ENCODE data around the gene TAP2.

- TF ChIP-seq POLR2AphosphoS5 (IDR thresholded peaks at IDR 0.05) (no peak), POLR2A (IDR thresholded peaks at IDR 0.05) (no peak), CTCF (IDR thresholded peaks at IDR 0.05) (no peak)
Observed at GRCh38 chr6:32819729-32820128, 18.8 kb downstream of the TAP2 start.
